Left lobe of liver (tissue), 2 donors: Measurements from ENCODE around the gene TRIM8. TPM values are rescaled to one million over a fixed set of nuclear protein-coding genes. Genes with fewer than 3 reads are reported as not detected.

Source experiments
- ATAC-seq: fragments of 200-7000 bp; cut with Tn5 transposase; one replicate; pipeline ENCODE4 v1.9.1; 2020; ENCODE audit warnings: mild to moderate bottlenecking, moderate library complexity
- DNase-seq: peaks from one replicate; pipeline ENCODE4 v3.0.0-alpha.2; 2020; ENCODE audit warnings: low spot score
- total RNA-seq: library from RNA; stranded (reverse); gene quantifications from one replicate; pipeline ENCODE4 v1.2.1, GENCODE V29; 2021
- donor health status: DM: no; HTN: no; CAD: no; lungs with moderate emphysema.
- donor health status: DM: no; HTN: yes; CAD: no.

The TRIM8 gene
- total RNA-seq, 1 donor from 2014 or later, result 39.1 TPM

GRCh38 chr10:102632394-102633111 lies 11.7 kb upstream of the TRIM8 start:
- peak; percentile 7 for ATAC-seq
- DNase-seq, result no peak

- DNase-seq (no peak), ATAC-seq (peak; percentile 32)
Observed at GRCh38 chr10:102633287-102633686, 11.0 kb upstream of the TRIM8 start.

GRCh38 chr10:102633848-102634247 lies 10.4 kb upstream of the TRIM8 start:
- no peak for DNase-seq
- no peak for ATAC-seq

GRCh38 chr10:102634686-102635085 lies 9.6 kb upstream of the TRIM8 start:
- ATAC-seq, result no peak

GRCh38 chr10:102635377-102635776 lies 8.9 kb upstream of the TRIM8 start:
- DNase-seq, result no peak
- peak; percentile 10 for ATAC-seq

More at GRCh38 chr10:102634686-102635085, 9.6 kb upstream of the TRIM8 start:
- DNase-seq, result no peak

GRCh38 chr10:102639537-102639936 lies 4.7 kb upstream of the TRIM8 start:
- DNase-seq (no peak), ATAC-seq (no peak)

GRCh38 chr10:102641402-102641801 lies 2.9 kb upstream of the TRIM8 start:
- DNase-seq (no peak), ATAC-seq (no peak)

GRCh38 chr10:102641880-102642735 lies 2.2 kb upstream of the TRIM8 start:
- DNase-seq (peak; percentile 99), ATAC-seq (peak; percentile 69)

- peak; percentile 82 for DNase-seq
- peak; percentile 16 for ATAC-seq
Observed at GRCh38 chr10:102642736-102643335, 1.4 kb upstream of the TRIM8 start.

- DNase-seq, result peak; percentile 74
- peak; percentile 3 for ATAC-seq
Observed at GRCh38 chr10:102643336-102644065, 778 bp upstream of the TRIM8 start.

- ATAC-seq (peak; percentile 58), DNase-seq (peak; percentile 89)
Observed at GRCh38 chr10:102644646-102645387, 538 bp downstream of the TRIM8 start.

- peak; percentile 87 for DNase-seq
- ATAC-seq, result peak; percentile 45
Observed at GRCh38 chr10:102645388-102645740, 1.1 kb downstream of the TRIM8 start.

- peak; percentile 8 for ATAC-seq
- peak; percentile 74 for DNase-seq
Observed at GRCh38 chr10:102645741-102646609, 1.7 kb downstream of the TRIM8 start.

GRCh38 chr10:102646610-102647442 lies 2.5 kb downstream of the TRIM8 start:
- ATAC-seq (no peak), DNase-seq (no peak)

- DNase-seq, result no peak
- no peak for ATAC-seq
Observed at GRCh38 chr10:102647443-102648268, 3.4 kb downstream of the TRIM8 start.

GRCh38 chr10:102648269-102648888 lies 4.1 kb downstream of the TRIM8 start:
- ATAC-seq (no peak), DNase-seq (no peak)
